Activated CD4-positive, alpha-beta T cell treated with anti-CD3 and anti-CD28 coated beads, Interleukin-2, amount 50 U/mL, for 4 hours (primary cell): ENCODE measurements around the gene GRK6.

Source experiments
- DNase-seq, 2 experiments: peaks; one replicate each; pipeline ENCODE4 v3.0.0-alpha.2; 2020

The GRK6 gene

DNA sequence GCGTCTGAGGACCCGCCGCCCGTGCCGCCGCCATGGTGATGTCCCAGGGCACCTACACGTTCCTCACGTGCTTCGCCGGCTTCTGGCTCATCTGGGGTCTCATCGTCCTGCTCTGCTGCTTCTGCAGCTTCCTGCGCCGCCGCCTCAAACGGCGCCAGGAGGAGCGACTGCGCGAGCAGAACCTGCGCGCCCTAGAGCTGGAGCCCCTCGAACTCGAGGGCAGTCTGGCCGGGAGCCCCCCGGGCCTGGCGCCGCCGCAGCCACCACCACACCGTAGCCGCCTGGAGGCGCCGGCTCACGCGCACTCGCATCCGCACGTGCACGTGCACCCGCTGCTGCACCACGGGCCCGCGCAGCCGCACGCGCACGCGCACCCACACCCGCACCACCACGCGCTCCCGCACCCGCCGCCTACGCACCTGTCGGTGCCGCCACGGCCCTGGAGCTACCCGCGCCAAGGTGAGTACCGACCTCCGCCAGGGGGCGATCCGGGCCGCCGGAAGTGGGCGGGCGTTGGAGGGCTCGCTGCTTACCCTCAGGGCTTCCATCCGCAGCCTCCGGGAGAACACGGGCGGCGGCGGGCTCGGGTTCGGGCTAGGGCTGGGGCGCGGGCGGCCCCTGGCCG is 28.7 kb downstream of the GRK6 start:
- peak; percentile 88 to 89 for DNase-seq

DNA sequence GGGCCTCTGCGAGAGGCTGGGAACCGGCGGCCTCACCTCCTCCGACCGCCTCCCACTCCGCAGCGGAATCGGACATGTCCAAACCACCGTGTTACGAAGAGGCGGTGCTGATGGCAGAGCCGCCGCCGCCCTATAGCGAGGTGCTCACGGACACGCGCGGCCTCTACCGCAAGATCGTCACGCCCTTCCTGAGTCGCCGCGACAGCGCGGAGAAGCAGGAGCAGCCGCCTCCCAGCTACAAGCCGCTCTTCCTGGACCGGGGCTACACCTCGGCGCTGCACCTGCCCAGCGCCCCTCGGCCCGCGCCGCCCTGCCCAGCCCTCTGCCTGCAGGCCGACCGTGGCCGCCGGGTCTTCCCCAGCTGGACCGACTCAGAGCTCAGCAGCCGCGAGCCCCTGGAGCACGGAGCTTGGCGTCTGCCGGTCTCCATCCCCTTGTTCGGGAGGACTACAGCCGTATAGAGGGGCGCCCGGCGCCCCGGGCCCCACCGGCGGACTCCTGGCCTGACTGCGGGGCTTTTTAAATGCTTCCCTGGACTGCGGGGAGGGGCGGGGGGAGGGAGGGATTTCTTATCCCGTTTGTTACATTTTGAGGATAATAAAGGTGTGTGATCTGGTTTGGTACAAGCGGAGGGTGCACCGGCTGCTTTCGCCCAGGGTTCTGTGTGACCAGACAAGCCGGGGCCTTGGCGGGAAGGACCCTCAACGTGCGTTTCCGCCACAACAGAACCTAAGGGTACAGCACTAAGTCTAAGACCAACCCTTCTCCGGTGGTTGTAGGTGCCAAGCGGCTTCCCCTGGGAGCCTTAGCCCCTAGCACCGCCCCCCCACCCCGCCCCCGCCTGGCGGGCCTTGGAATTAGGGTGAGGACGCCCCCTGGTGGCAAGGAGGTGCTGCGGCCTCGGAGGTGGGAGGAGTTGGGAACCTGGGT is 29.4 kb downstream of the GRK6 start:
- peak; percentile 95 to 96 for DNase-seq

DNA sequence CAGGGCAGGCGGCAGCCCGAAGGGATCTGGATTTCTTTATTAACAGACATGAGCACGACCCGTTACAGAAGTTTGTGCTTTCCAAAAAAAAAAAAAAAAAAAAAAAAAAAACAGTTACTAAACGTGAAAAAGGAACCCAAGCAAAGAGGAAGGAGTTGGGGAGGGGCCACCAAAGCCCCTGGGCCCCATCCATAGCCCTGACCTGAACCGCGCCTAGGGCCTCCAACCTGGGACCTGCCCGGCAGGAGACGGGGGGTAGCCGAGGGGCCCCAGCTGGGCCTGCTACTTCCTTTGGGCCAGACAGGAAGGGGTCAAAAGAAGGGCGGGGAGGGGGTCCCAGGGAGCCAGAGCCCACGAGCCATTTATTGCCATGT is 30.1 kb downstream of the GRK6 start:
- DNase-seq: no peak

DNA sequence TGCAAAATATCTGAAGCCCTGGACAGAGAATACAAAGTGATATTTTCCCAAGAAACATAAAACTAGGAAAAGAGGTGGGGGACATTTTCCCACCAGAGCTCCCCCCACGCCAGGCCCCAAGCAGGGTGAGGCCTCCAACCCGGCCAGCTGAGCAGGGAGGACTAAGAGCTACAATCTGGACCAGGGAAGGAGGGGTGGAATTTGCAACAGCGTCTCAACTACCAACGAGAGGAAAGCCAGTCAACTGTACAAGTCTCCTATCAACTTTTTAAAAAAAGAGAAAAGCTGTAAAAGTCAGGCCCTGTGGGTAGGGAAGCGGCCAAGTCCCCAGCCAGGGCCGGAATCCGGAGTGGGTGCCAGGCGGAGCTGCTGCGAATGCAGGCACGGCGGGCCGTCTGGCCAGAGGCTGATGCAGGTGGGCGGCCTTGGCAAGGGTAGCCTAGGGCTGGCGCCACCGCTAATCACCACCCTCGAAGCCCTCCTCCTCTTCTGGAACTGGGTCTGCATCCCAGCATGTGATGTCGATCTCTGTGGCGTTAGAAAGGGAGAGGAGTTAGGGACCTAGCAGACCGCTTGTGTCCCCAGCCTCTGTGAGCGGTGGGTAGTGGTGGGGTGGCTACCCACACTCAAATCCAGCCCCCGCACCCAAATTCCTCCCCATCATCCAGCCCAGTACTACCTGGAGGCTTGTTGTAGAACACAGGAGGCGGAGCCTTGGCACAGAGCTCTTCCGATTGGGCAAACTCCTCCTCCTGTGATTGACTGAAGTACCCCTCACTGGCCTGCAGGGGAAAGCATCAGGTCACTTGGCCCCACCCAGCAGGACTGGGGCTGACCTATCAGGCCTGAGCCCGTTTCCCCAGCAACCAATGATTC is 30.7 kb downstream of the GRK6 start:
- no peak for DNase-seq

DNA sequence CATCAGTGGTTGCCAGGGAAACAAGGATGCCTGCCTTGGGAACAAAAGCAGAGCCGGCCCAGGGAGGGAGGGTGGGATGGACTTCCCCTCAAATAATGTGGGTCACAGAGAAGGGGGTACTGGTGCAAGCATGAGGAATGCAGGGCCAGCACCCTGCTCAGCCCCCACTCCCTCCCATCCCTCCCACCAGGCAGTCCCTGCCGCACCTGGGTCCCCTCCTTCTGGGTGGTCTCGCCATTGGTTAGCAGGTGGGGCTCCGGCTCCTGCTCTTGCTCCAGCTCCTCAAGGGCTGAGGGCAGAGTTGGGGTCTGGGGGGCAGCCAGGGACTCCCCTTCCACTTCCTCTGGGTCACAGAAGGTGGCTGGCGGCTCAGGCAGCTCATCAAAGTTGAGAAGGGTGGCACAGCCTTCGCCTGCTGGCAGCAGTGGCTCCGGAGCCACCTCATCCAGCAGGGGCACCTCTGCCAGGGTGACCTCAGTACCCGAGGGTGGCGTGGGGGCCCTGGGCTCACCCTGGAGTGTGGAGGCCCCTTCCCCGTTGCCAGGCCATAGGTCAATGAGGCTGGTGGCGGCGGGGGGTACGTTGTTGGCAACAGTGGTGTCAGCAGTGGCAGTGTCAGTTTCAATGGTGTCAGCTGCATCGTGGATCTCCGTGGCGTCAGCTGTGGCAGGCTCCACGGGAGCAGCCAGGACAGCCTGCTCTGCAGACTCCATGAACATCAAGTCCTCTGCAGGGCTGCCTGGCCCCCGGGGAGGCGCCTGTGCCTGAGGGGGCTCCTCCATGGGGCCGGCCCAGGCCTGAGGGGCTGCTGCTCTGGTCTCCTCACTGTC is 31.6 kb downstream of the GRK6 start:
- no peak for DNase-seq

DNA sequence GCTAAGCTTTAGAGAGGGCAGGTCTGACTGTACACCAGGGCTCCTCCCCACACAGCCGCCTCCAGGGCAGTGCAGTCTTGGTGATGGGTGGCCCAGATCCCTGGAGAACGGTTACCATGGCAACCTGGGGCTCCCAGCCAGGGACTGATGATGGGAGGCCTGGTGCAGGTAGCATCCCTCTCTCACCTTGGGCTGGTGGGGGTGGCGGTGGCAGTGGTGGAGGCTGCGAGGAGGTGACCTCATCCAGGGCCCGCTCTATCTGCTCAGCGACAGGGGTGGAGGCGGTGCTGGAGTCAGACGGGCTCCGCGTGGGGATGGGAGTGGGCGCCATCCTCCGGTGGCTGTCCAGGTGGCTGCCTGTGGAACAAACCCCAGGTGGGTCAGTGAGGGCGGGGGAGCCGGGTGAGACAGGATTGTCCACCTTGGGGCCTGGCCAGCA is 32.5 kb downstream of the GRK6 start:
- DNase-seq: no peak

DNA sequence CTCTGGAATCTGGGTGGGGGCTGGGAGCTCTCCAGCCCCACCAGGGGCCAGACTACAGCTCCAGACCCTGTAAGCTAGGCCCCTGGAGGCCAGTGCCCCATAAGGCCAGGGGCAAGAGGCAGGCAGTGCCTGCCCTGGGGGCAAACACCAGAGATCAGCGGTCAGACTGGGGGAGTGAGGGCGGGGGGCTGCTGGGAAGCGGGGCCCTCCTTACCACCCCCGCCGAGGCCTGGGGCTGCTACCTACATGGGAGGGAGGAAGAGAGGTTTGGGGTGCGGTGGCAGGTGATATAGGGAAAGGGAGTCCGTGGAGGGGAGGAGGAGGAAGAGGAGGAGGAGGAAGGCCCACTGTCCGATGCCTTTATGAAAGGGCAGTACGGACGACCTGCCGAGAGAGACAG is 32.9 kb downstream of the GRK6 start:
- DNase-seq: no peak

DNA sequence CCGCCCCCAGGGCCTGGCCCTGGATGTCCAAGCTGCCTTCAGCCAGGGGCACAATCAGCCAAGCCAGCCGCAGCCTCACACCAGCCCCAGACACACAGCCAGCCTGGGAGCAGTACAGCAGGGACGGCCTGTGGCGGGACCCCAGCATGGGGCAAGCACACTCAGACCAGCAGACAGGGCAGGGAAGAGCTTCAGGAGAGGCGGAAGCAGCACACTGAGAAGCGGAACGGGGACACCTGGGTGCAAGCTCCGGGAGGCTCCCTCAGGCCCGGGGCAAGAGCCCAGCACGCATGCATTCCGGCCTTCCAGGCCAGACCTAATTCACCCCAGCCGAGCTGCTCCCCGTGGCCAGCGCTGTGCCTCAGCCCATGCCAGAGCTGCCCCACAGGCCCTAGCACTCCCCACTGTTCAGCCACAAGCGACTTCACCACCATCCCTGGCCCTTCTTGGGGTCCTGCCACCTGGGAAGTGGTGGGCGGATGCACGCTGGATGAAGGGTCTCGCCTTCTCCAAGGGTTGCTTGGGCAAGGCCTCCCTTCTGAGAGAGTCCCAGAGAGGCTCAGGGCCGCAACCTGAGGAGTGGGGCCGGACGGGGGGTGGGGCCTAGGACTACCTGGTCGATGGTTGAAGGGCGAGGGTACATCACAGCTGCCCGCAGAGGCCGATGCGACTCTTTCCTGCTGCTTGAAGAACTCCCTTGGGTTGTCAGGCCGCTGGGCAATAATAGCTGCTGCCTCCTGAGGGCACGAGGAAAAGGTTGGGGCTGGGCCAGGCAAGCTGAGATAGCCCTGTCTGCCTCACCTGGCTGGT is 33.5 kb downstream of the GRK6 start:
- DNase-seq: no peak

DNA sequence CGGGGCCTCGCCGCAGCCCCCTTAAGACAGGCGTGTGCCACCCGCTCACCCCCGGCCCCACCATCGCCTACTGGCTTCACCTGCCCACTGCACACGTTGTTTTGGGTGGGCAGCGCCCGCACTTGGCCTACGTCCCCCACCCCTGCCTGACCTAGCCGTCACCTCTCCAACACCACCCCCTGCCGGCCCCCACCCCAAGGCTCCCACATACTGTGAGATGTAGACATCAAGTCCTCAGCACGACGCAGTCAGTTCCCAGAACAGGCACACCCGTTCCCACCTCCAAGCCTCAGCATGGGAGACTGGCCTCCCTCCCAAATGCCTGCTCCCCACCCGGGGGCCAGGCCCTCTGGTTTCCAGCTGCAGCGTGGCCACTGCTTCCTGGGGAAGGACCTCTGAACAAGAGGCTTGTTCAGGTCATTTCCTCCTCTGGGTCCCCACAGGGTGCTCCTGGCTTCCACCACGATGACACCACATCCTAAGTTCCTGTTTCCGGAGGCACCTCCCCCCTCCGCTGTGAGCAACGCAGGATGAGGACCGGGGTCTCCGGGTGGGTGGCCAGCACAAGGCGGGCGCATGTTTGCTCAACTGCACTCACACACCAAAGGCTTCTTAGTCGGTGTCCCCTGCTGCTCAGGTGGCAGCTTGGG is 35.7 kb downstream of the GRK6 start:
- DNase-seq: no peak

DNA sequence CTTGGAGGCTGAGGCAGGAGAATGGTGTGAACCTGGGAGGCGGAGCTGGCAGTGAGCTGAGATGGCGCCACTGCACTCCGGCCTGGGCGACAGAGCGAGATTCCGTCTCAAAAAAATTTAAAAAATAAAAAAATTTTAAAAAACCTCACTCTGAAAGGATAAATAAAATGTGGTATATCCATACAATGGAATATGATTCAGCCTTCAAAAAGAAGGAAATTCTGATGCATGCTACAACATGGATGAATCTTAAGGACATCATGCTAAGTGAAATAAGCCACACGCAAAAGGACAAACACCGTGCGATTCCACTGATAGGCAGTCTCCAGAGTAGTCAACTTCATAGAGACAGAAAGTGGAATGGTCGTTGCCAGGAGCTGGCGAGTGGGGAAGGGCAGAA is 38.6 kb downstream of the GRK6 start:
- DNase-seq: no peak

DNA sequence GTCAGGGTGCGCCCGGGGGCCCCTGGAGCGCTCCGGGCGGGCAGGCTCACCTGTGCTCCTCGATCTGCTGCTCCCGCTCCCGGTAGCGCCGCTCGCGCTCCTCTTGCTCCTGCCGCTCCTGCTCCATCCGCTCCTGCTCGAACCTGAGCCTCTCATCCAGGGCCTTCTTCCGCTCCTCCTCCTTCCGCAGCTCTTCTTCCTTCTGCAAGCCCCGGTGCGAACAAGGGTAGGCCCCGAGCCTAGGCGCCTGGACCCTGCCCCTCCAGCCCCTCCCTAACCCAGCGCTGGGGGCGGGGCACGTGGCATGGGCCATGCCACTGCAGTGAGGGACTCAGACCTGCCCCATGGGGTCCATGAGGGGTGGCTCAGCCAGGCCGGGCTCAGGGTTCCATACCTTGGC is 40.4 kb downstream of the GRK6 start:
- no peak for DNase-seq

DNA sequence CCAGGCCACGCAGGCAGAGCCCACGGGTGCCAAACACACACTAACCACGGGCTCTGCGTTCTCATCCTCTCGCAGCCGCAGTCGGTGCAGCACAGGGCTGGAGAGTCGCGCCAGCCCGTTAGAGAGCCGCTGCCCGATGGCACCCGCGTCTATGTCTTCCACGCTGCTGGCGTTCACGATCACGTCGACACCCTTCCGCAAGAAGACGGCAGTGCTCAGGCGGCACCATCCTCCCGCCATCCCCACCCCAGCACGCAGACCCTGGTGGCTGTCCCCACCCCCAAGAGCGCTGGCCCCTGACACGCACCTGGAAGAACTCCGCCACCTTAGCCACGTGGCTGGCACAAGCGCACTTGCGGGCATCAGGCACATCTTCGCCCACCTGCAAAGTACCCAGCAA is 41.0 kb downstream of the GRK6 start:
- DNase-seq: no peak

DNA sequence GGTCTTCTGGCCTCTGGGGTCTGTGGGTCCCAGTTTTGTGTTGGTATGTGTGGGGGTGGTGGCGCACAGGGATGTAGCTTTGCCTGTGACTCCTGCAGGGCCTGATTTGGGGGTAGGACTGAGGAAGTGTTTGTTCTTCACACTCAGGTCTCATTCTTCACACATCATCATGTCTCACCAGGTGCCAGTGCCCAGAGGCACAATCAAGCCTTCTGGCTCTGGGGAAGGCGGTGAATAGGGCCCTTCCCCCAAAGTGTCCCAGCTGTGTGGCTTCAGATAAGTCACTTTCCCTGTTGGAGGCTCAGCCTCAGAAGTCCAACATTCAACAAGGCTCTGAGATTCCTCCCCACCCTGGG is 41.8 kb downstream of the GRK6 start:
- DNase-seq: no peak

DNA sequence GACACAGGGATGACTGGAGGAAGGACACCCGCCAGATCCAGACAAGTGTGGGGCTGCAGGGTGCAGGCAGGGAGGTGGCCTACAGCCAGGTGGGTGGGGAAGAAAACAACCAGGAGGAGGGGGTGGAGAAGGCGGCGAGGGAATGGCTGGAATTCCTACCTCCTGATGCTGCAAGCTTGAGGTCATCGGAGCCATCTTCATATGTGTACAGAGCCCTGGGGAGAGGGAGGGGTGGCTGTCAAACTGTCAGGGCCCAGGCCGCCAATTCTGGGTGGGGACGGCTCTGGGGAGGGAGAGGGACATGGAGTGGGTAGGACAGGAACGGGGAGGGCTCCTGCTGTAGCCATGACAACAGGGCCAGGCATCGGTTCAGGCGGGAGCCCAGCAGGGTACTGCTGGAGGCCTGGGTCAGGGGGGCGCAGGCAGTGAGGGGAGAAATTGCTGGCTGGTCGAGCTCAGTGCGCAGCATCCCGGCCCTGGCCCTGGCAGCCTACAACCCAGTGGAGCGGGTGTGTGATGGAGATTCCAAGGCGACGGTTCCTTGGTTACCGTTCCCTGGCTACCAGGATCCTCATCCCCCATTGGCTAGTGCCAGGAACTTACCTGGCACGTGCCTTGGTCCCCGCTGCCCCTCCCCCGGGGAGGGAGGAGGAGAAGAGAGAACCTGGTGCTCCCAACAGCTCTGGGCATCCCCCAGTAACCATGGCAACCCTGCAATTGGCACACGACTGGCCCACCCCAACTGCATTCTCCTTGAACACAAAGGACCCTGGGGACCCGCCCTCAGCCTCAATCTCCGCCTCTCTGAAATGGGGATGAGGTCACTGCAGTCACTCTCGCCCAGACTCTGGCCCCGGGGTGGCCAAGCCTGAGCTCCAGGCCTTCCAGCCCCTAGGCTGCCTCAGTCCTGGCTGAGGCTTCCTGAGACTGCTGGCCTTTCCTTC is 42.5 kb downstream of the GRK6 start:
- no peak for DNase-seq

DNA sequence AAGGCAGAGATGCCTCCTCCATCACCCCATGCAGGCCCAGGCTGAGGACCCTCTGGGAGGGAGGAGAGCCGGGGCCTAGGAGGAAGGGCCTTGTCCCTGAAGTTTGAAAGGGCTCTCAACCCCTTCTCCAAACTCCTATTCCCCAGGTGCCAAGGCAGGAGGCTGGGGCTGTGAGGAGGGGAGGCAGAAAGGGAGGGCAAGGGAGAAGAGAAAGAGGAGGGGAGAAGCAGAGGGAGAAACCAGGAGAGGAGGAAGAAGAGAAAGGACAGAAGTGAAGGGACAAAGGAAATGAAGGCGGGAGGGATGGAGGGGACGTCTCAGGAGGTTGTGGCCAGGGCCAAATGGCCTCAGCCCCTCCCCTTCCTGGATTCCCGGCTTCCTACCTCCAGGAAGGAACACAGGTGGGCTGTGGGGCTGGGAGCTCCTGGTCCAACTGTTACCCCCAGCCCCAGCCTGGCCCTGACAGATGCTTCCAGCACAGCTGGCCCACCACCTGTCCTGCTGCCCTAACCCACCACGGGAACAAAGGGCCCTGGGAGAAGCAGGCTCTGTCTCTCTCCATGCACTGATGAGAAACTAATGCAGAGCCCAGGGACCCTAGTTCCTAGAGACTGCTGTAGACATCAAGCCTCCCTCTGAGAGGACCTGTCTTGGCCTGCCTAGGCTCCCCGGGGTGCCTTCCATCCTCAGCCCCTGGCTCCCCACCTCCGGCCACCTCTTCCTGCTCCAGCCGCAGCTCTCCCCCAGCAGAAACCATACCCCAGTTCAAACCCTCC is 43.5 kb downstream of the GRK6 start:
- DNase-seq: no peak

DNA sequence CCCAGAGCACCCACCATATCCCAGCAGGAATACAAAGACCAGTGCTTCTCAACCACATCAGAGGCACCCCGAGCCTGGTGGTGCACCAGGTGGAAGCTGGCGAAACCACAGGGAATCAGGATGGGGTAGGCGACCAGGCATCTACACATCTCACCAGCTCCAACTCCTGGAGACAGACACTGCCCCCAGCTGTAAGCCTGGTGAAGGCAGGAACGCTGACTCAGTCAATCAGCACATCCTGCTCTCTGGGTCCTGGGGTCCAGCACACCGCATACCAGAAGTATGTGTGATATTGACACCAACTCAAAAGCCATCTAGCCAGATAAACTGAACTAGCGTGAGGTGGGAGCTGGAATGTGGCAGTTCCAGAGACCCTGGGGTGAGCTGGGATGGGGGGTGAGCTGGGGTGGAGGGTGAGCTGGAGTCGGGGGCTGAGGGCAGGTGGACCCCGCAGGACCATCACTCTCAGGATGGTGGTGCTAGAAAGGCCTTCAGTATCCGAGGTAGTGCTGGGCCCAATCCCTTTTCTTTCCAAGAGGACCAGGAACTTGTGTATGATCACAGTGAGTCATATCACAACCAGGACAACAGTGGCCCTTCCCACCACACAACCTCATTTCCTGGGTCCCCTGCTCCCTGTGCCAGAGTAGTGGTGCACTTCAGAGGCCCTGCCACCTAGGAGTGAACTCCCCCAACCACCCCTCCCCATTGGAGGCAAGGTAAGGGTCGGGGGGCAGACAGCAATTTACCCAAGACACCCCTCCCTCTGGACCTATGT is 44.5 kb downstream of the GRK6 start:
- no peak for DNase-seq

DNA sequence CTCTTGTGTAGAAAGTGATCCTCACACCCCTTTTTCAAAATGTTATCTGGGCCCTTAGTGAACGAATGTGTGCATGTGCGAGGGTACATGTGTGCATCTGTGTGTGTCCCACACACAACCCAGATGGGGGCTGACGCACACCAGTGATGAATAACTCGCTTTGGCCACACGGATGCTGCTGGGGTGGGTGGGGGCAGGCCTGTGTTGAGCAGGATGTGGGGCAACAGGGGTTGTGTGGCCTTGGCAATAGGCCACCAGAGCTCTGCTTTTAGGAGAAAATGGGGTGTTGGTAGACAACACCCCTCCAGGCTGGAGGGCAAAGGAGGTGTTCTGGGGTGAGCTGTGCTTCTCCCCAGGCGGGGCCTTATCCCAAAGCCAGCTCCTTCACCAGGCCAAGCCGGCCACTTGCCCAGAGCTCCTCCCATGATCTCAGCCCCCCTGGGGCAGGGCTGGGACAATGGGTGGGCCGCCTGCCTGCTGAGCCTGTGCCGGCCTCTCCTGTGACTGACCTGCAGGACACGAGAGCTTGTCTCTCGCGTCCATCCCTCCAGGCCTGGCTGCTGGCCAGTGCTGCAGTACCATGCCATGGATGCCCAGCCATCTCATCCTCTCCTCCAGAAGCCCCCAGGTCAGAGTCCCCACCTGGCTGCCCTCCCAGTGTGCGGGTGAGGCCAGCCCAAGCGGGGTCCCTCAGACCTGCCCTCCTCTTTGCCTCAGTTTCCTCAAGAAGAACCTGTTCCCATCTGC is 45.3 kb downstream of the GRK6 start:
- DNase-seq: no peak
